GM18507 (cell line): Measurements from ENCODE around the gene JMJD6.
"Not testable (repeated sequence)": the region's sequence is repeated elsewhere in the genome, so short reads cannot be mapped to it uniquely, and the experiment has no call there.

Experiments used
- DNase-seq: peaks from one replicate; pipeline ENCODE4 v3.0.0; 2011; ENCODE audit warnings: low read depth; ENCODE audit not compliant: insufficient read length; ENCODE audit errors: extremely low spot score
- FAIRE-seq: peaks from 2 replicates; lab custom pipeline; 2011; peaks lifted over from hg19 to GRCh38; lab: Jason Lieb, UNC

JMJD6 gene

DNA sequence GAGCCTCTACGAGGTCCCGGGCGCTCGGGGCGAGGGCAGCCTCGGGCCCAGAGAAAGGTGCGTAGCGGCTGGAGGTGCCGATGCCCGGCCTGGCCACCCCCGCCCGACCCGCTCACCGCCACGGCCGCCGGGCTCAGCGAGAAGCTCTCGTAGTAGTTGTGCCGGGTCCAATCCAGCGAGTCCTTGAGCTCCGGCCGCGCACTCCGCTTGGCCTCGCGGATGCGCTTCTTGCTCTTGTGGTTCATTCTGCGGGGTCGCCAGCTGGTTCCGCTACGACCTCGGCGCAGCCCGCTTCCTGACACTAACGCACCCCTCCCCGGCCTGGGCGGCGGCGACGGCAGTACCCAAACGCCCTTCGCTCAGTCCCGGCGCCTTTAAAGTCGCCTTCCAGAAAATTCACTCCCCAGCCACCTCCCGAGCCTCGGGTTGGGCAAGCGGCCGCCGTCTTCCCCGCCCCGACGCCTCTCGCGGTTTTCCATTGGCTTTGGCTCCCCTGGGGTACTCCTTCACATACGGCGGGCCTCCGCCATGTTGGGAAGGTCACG is at the start of gene JMJD6:
JMJD6 (minus strand) TSS at position 376 of the 545 bp plus-strand sequence; CDS start at position 245, 131 bp downstream.
- DNase-seq (peak; percentile 86), FAIRE-seq (peak; percentile 90)

DNA sequence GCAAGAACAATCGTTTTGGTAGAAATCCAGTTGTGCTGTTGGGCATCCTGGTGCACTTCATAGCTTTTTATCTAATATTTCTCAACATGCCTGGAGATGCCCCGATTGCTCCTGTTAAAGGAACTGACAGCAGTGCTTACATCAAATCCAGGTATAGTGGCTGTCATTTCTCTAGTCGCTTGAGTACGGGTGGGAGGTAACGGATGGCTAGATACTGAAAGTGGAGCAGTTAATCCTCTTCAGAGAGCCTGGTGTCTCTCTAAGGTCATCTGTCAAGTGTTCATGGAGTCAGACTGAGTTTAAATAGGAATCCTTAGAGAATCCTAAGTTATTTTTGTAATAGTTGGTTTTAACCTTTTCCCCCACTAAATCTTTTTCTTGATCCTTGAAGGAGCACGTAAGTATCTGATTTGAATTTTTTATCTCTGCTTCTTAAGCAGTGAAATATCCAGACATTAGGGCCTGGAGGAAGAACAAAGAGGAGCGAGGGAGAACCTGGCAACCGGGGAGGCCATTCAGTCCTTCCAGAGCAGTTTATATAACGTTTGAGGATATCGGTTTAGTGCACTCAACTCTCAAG is 48.7 kb upstream of the JMJD6 start:
- DNase-seq: no peak
- FAIRE-seq: no peak

DNA sequence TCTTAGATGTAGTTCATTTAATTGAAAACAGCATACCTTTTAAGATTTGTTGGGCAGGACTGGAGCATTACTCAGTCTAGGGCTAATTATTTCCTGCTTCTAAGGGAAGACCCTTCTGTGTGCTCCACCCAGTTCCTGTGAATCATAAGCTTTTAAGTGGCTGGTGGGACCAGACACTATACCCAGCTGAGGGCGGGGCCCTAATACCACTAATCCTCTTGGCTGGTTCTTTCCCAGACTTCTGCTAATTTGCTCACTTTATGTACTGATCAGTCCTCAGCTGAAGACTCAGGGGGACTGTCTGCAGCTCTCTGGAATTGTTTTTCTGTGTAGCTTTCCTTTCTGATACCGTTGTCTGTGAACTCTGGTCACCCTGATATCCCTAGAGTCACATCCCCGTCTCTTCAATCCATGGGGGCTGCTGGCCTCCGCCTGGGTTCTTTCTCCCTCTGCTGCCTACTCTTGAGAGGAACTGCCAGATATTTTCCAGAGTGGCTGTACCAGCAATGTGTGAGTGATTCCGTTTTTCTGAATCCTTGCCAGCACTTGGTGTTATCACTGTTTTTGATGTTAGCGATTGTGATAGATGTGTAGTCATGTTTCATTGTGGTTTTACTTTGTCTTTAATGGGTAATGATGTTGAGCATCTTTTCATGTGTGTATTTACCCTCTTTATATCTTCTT is 46.6 kb upstream of the JMJD6 start:
- no peak for FAIRE-seq

GRCh38 chr17:76758570-76758969 is 32.2 kb upstream of the JMJD6 start:
- no peak for FAIRE-seq

More for the DNA sequence above, 46.6 kb upstream of the JMJD6 start:
- no peak for DNase-seq

GRCh38 chr17:76757256-76757655 is 30.9 kb upstream of the JMJD6 start:
- DNase-seq: no peak
- no peak for FAIRE-seq

More at GRCh38 chr17:76758570-76758969, 32.2 kb upstream of the JMJD6 start:
- no peak for DNase-seq

DNA sequence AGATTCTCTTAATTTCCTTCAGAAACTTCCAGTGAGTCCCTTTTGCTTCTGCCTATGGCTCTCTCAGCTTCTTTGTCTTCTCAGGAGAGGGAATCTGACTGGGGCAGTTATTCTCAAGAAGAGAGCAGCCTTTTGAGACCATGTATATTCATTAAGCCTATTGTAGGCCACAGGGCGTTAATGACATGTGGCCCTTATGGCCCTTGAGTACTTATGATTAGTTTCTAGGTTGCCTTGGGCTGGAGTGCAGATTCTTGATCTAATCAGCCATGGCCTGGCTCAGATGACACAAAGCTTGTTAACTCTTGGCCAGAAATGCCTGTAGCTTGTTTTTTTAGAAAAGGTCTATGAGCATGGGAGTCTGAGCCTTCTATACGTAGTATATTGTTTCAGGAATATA is 28.9 kb upstream of the JMJD6 start:
- FAIRE-seq: no peak
- no peak for DNase-seq

- DNase-seq (no peak), FAIRE-seq (no peak)
Observed at GRCh38 chr17:76753061-76753961, 26.9 kb upstream of the JMJD6 start.

- DNase-seq (no peak), FAIRE-seq (no peak)
Observed at GRCh38 chr17:76752006-76752405, 25.6 kb upstream of the JMJD6 start.

DNA sequence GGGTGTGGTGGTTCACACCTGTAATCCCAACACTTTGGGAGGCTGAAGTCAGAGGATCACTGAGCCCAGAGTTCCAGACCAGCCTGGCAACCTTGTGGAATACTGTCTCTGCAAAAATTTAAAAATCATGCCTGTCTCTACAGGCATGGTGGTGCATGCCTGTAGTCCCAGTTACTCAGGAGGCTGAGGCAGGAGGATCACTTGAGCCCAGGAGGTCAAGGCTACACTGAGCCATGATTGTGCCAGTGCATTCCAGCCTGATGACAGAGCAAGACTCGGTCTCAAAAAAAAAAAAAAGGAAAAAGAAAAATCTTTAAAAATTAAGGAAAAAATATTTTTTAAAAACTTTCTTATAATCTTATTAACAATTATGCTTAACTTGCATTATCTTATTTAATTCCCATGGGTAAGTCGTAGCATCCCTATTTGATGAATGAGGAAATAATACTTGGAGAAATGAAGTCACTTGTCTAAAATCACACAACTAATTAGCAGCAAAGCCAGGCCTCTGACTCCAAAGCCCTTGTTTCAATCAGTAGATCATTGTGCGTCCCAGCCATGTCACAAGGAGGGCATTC is 25.1 kb upstream of the JMJD6 start:
- DNase-seq (no peak), FAIRE-seq (no peak)

GRCh38 chr17:76748657-76749056 is 22.3 kb upstream of the JMJD6 start:
- DNase-seq (no peak), FAIRE-seq (no peak)

GRCh38 chr17:76747716-76748363 is 21.4 kb upstream of the JMJD6 start:
- FAIRE-seq: no peak

DNA sequence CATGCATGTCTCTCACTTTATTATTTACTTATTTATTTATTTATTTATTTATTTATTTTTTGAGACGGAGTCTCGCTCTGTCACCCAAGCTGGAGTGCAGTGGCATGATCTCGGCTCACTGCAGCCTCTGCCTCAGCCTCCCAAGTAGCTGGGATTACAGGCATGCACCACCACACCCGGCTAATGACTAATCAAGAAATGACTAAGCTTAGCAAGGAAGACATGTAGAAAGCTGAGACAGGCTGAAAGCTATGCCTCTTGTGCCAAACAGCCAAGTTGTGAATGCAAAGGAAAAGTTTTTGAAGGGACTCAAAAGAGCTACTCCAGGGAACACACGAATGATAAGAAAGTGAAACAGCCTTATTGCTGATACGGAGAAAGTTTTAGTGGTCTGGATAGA is 19.4 kb upstream of the JMJD6 start:
- DNase-seq, FAIRE-seq: not testable (repeated sequence)

More at GRCh38 chr17:76747716-76748363, 21.4 kb upstream of the JMJD6 start:
- no peak for DNase-seq

DNA sequence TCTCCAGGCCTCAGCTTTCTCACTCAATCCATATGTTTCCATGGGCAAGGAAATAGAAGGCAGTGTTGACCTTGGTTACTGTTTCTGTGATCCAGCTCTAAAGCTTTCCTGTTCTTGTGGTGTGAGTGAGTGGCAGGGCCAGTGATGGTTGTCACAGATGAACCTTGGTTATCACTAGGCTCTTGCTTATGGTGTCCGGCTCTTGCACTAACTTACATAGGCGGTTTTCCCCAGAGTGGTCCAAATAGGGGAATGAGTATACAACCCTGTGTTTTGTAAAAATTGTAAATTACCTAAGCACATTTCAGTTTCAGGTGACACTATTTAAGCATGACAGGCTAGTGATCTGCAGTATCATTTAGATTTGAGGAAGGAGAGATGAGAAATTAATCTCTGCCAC is 18.3 kb upstream of the JMJD6 start:
- no peak for FAIRE-seq

DNA sequence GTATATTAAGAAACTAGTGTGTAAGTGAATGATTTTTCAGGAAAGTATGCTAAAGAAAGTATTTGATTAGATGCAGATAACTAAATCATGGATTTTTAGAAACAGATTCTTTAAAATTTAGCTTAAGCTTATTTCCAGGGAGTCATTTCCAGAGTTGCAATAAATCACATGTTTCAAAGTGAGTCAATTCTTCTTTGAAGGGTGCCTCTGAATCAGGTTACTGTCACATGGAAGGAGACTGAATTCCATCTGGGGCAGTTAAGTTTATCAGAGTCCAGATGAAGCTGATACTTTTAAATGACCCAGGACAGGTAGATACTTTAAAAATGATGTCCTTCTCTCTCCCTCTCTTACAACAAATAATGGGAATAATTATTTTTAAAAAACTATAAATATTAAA is 16.6 kb upstream of the JMJD6 start:
- no peak for DNase-seq
- no peak for FAIRE-seq

More for the DNA sequence above, 18.3 kb upstream of the JMJD6 start:
- no peak for DNase-seq

DNA sequence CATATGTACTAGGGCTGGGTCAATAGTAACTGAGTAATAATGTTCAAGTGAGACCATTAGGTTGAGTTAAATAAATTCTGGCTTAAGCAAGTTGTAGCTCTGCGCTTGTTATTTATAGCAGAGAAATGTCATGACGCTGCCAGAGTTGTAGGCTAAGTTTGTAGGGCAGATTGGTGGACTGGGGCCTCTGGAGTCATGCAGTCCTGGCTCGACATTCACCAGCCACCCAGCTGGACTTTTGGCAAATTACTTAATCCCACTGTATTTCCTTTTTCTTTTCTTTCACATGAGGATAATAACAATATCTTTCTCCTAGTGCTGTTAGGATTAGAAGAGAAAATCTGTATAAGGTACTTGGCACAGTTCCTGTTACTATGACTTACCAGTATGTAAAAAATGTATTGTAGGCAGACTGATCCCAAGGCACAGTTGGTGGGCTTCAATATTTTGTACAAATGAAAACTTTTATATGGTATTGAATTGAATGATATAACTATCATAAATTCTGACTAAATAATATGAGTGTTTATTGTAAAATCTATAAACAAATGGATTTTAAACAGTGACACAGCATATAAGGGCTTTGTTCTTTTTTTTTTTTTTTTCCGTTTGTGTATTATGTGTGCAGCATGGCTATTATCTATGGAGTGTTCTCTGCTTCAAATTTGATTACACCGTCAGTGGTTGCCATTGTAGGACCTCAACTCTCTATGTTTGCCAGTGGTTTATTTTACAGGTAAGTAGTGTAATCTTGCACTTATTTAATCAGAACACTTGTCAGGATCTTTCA is 14.1 kb upstream of the JMJD6 start:
- DNase-seq (no peak), FAIRE-seq (no peak)

GRCh38 chr17:76739568-76740115 is 13.2 kb upstream of the JMJD6 start:
- DNase-seq, FAIRE-seq: not testable (repeated sequence)

DNA sequence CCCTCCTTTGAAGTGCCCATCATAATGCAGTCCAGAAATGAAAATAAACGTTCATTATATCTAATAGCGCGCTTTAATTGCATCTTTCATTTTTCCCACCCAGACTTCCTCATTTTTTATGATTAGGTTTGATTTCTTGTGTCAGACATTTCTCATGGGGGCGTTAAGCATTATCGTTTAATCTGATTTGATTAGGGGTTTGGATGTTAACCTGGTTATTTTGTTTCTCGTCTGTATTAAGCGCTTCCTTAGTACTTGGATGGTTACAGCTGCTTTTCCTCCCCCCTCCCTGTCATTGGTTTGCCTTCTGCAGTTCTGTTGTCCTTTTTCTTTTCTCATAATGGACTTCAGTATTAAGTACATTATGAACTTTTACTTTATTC is 12.1 kb upstream of the JMJD6 start:
- no peak for DNase-seq
- FAIRE-seq: no peak
